NCI-H345 (cell line): ENCODE results near the gene ADAMTSL5.
"Not testable (repeated sequence)": the region's sequence is repeated elsewhere in the genome, so short reads cannot be mapped to it uniquely, and the experiment has no call there.

Source experiments
- DNase-seq: peaks from one replicate; lab custom pipeline; 2025; lab: John Stamatoyannopoulos, UW

ADAMTSL5 gene

DNA sequence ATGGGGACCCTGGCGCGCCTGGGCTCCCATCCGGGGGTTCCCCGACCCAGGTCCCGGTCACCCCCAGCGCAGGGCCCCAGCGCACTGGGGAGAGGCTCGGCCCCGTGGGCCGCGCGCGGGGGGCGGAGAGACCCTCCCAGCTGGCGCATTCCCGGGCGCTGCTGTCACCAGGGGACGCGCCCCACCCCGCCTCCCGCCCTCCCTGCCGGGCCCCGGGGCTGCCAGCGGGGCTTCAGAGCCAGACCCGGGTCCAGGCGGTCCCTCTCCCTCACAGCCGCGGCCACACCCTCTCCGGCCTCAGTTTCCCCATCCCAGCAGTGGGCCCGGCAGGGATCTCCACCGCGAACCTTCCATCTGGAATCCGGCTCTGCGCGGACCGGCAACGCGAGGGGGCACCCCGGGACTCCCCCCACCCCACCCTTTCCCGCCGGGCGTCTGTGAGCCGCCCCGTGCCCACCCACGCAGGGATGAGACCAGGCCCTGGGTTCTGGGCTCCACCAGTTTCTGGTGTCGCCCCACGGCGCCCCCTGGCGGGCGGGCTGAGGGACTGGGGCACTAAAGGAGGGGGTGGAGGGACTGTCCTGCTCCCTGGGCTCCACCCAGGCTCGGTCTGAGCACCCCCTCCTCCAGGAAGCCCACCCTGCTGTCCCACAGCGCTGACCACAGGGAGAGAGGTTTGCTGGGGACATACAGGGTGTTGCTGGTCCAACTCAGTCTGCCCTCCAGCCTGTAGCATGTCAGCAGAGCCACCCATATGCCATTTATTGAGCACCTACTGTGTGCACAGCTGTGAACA lies 878 bp upstream of the ADAMTSL5 start:
- DNase-seq, result no peak

- DNase-seq, result no peak
Measured at GRCh38 chr19:1511318-1512317, 1.2 kb downstream of the ADAMTSL5 start.

DNA sequence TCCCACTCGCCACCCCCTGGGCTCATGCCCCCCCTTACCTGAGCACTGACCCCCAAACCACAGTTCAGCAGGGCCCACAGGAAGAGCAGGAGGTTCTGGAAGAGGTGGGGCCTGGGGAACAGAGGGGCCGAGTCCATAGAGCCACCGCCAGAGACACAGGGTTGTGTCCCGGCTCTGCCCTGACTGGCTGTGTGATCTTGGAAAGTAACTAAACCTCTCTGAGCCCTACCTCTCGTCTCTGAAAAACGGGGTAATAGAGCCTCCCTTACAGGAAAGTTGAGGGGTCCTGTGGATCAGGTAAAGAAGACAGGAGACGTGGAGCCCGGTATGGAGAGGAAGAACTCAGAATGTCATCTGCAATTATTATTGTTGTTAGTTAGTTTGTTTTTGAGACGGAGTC lies 2.0 kb downstream of the ADAMTSL5 start:
- no peak for DNase-seq

GRCh38 chr19:1510442-1510806 lies 2.4 kb downstream of the ADAMTSL5 start:
- no peak for DNase-seq

DNA sequence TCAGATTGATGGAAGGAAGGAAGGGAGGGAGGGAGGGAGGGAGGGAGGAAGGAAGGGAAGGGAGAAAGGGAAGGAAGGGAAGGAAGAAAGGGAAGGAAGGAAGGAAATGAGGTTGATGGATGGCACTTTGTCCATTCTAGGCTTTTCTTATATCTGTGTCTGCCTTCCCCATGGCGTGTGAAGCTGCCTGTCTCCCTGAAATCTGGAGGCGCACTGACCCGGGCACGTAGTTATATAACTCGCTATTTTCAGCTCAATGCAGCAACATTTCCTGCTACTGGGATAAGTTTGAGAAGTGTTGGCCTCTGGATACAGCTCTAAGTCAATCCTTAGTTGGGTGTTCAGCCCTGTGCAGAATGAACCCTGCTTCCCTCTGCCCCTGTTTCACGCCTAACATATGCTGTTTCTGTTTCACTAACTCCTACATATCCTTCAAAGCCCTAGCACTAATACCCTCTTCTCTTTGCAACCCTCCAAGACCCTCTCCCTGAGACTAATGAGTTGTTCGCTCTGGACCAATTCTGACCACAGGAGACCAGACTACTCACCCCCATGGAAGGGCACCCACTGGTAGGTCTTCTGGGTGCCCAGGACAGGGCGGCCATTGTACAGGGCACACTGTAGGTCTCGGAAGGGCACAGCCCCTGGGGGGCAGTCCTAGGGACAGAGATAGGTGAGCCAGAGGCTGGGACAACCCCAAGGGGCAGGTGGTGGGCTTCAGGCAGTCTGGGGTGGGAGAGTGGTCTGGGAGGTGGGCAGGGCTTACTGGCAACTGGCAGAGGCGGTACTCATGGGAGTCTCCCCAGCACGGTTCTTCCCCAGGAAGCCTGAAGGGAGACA lies 3.0 kb downstream of the ADAMTSL5 start:
- DNase-seq, result no peak

- DNase-seq, result no peak
Measured at GRCh38 chr19:1508507-1508856, 4.3 kb downstream of the ADAMTSL5 start.

GRCh38 chr19:1507763-1508506 lies 4.9 kb downstream of the ADAMTSL5 start:
- DNase-seq, result peak; percentile 96

DNA sequence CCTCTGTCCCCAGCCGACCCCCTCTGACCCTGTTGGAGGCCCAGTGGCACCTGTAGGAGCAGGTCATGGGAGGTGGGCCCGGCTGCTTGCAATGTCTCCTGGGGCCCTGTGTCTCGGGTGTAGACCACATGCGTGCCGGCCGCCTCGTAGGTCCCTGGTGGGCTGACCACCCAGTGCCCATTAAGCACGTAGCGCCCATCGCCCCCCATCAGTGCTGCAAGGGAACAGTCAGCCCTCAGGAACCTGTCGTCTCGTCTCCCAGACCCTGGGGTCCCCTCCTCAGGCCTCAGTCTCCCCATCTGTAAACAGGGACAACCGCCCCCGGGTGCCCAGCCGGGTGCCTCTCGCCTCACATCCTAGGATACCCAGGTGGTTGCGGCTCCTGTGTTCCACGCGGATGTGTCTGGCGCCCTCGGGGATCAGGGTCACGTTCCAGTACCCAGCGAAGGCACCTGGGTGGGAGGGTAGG lies 5.6 kb downstream of the ADAMTSL5 start:
- no peak for DNase-seq

GRCh38 chr19:1505991-1506881 lies 6.6 kb downstream of the ADAMTSL5 start:
- no peak for DNase-seq

DNA sequence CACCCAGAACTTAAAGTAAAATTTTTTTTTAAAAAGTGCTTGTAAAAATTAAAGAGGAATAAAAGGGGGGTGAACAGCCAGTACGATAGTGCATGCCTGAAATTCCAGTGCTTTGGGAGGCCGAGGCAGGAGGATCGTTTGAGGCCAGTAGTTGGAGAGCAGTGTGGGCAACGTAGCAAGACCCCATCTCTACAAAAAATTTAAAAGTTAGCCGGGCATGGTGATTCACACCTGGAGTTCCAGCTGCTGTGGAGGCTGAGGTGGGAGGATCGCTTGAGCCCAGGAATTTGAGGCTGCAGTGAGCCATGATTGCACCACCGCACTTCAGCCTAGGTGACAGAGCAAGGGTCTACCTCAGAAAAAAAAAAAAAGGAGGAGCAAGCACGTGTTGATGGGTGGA lies 7.8 kb downstream of the ADAMTSL5 start:
- no peak for DNase-seq

DNA sequence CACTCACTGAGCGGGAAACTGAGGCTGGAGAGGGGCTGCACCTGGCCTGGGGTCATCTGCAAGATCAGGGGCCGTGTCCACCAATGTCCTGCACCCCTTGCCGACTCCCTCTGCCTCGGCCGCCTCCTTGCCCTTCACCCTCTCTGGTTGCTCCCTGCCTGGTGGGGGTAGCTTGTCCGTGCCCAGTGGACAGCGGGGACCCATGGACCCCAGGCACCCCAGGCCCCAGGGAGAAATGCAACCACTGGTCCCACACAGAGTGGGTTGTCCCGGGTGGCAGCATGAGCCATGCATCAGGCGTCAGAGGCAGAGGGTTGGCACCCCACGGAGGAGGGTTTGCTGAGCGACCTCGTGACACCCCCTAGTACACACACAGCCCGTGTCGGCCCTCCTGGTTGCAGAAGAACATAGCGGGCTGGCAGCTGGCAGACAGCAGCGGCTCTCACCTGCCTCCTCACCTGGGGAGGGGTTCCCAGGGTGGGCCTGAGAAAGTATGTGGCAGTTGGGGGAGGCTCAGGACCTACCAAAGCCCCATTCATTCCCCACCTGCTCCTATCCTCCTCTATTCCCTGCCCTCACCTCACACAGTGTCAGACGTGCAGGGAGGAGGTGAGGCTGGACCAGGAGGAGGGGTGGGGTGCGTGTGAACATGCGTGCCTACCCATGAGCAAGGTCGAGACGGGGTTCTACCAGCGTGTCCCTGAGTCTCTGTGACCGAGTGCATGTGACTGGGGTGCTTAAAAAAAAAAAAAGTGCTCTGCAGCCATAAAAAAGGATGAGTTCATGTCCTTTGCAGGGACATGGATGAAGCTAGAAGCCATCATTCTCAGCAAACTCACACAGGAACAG lies 8.7 kb downstream of the ADAMTSL5 start:
- no peak for DNase-seq

DNA sequence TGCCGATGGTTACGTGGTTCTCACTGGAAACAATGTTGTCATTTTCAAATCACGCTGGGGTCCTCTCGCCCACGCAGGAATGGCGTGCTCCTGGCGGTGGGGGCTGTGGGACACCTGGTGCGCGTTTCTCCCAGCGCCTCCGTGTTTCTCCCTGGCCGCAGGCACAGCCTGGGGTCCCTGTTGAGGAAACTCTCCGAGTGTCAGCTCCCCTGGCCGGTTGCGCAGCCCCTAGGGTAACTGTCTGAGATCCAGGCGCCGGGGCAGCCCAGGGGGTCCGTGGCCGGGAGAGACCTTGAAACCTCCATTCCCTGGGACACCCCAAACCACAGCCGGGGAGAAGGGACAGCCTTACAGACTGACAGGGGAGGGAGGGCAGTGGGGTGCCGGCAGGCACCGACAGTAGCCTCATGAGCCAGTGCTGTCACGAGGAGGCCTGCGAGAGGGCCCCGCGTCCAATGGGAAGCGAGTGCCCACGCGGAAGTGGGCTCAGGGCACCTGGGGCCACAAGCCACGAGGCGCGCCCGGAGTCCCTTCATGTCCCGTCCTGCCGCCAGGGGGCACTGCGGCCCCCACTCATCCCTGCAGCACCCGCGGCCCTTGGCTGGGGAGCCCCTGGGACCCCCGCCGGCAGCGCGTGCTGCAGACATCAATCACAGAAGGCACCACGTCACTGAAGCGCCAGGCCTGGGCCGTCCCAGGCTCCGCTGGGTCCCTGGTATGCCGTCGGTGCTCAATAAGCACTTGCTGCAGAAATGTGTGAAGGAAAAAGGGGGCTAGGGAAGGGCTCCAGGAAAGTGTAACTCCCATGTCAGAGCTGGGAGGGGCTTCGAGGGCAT lies 9.5 kb downstream of the ADAMTSL5 start:
- DNase-seq, result peak; percentile 45

- no peak for DNase-seq
Measured at GRCh38 chr19:1502433-1503088, 10.3 kb downstream of the ADAMTSL5 start.

- DNase-seq, result no peak
Measured at GRCh38 chr19:1501200-1501595, 11.6 kb downstream of the ADAMTSL5 start.

DNA sequence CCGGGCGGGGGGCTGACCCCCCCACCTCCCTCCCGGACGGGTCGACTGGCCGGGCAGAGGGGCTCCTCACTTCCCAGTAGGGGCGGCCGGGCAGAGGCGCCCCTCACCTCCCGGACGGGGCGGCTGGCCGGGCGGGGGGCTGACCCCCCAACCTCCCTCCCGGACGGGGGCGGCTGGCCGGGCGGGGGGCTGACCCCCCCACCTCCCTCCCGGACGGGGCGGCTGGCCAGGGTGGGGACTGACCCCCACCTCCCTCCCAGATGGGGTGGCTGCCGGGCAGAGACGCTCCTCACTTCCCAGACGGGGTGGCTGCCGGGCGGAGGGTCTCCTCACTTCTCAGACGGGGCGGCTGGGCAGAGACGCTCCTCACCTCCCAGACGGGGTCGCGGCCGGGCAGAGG lies 13.6 kb downstream of the ADAMTSL5 start:
- not testable (repeated sequence) for DNase-seq

- no peak for DNase-seq
Measured at GRCh38 chr19:1497578-1498235, 15.1 kb downstream of the ADAMTSL5 start.
